GM19023 (cell line): ENCODE measurements around the gene SPIN2B.
"Not testable (repeated sequence)": the region's sequence is repeated elsewhere in the genome, so short reads cannot be mapped to it uniquely, and the experiment has no call there.

Experiments used
- ATAC-seq: cut with Tn5 transposase; IDR thresholded peaks from one replicate; pipeline ENCODE4 v1.9.1; 2021; ENCODE audit warnings: mild to moderate bottlenecking, moderate library complexity; ENCODE audit not compliant: unreplicated experiment

SPIN2B gene

DNA sequence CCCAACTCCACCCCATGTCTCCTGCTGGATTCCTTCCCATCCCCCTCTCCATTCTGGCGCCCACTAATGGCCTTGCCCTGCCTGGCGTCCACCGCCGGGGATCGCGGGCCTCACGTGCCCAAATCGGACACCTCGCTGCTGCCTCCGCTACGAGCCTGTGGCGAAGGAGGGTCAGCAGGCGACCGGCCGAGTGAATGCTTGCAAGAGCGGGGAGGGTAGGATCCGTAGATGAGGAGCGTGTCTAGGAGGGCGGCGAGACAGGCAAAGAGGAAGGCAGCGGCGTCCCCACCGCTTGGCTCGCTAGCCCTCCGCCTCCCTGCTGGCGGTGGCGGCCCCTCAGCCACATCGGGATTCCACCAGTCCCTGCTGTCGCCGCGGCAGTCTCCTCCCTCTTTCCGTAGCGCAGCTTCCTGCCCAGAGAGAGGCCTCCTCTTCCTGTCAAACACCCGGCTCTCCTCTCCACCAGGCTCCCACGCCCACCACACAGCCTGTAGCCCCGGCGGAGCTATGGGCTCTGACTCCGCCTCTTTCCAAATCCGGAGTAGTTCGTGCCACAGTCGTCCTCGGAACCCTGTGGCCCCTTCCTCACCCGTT lies at the start of gene SPIN2B:
Gene SPIN2B (minus strand): TSS at position 387 of the 594 bp plus-strand sequence.
- peak; percentile 99 for ATAC-seq

- no peak for ATAC-seq
These were observed 35.2 kb upstream of the SPIN2B start for GRCh38 chrX:57156397-57157049.

- no peak for ATAC-seq
These were observed 33.8 kb upstream of the SPIN2B start for GRCh38 chrX:57155171-57155570.

DNA sequence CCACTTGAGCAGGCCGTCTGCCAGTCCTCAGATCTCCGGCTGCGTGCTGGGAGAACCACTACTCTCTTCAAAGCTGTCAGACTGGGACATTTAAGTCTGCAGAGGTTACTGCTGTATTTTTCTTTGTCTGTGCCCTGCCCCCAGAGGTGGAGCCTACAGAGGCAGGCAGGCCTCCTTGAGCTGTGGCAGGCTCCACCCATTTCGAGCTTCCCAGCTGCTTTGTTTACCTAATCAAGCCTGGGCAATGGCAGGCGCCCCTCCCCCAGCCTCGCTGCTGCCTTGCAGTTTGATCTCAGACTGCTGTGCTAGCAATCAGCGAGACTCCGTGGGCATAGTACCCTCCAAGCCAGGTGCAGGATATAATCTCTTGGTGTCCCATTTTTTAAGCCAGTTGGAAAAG lies 30.9 kb upstream of the SPIN2B start:
- ATAC-seq: not testable (repeated sequence)

- ATAC-seq: no peak
These were observed 17.3 kb upstream of the SPIN2B start for GRCh38 chrX:57138674-57139073.

DNA sequence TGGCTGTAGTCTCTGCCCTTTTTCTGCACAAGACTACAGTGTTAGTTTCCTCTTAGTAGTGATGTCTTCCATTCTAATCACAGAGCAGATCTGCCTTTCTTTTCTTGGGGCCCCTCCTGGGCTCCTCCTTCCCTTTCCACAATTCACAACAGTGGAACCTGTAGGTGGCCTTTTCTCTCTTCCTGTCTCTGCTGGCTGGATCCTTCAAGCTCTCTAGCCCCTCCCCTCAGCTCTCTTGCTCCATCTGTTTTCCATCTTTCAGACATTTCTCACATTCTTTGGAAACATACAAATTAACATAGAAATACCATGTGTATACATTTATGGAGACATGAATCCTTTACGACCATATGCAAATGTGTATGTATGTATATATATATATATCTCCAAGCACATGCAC lies 16.2 kb upstream of the SPIN2B start:
- no peak for ATAC-seq

DNA sequence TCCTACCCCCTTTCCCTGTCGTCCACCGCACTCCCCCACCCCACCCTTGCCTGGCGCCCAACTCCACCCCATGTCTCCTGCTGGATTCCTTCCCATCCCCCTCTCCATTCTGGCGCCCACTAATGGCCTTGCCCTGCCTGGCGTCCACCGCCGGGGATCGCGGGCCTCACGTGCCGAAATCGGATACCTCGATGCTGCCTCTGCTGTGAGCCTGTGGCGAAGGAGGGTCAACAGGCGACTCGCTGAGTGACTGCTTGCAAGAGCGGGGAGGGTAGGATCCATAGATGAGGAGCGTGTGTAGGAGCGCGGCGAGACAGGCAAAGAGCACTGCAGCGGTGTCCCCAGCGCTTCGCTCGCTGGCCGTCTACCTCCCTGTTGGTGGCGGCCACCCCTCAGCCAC lies 15.7 kb upstream of the SPIN2B start, which contains the start of gene SPIN2A:
Gene SPIN2A (minus strand): TSS at position 325 of the 400 bp plus-strand sequence. CDS start 800 bp downstream, outside the sequence.
- not testable (repeated sequence) for ATAC-seq

GRCh38 chrX:57136589-57136988 lies 15.2 kb upstream of the SPIN2B start:
- ATAC-seq: not testable (repeated sequence)

- no peak for ATAC-seq
These were observed 13.9 kb upstream of the SPIN2B start for GRCh38 chrX:57135287-57135686.

GRCh38 chrX:57134702-57135101 lies 13.4 kb upstream of the SPIN2B start:
- no peak for ATAC-seq

GRCh38 chrX:57133706-57134105 lies 12.4 kb upstream of the SPIN2B start:
- ATAC-seq: no peak

- not testable (repeated sequence) for ATAC-seq
These were observed 11.9 kb upstream of the SPIN2B start for GRCh38 chrX:57133284-57133683.

GRCh38 chrX:57132046-57132445 lies 10.7 kb upstream of the SPIN2B start:
- ATAC-seq: no peak

- ATAC-seq: no peak
These were observed 468 bp upstream of the SPIN2B start for GRCh38 chrX:57121816-57122215.

DNA sequence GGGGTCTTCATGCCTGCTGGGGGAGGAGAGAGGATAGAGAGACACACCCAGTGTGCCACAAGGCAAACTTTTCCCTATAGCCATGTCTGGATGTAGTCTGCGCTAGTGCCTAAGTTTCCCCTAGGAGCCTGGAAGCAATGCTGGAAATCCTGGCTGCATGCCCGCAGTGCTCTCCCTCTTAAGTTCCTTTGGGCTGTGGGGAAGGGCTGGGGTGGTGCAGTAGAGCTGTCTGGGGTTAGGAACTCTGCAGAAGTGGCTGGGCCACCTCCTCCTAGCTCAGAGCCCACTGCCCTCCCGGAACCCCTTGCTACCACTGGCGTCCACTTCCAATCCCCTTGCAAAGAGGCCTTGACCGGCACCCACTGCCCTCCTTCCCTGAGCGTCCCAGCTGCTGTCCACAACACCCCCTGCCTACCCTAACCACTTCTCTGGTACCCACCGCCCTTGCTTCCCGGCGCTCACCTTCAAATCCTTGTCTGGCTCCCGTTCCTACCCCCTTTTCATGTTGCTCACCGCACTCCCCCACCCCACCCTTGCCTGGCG lies 658 bp downstream of the SPIN2B start:
- not testable (repeated sequence) for ATAC-seq

- ATAC-seq: no peak
These were observed 1.9 kb downstream of the SPIN2B start for GRCh38 chrX:57119416-57119815.

GRCh38 chrX:57117566-57117965 lies 3.8 kb downstream of the SPIN2B start:
- not testable (repeated sequence) for ATAC-seq

DNA sequence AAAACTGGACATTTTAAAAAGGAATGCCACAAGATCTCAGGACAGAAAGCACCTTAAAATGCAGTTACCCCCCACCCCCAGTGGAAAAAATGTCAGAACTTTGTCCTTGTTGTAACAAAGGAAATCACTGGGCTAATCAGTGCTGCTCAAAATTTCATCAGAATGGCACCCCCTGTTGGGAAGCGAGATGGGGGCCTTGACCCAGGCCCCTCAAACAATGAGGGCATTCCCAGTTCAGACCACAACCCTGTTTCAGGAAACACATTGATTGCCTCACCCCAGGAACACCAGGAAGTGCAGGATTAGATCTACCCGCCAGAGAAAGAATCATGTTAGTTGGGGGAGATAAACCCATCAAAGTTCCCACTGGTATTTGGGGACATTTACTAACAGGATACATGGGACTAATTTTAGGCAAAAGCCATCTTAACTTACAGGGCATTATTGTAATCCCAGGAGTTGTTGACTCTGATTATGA lies 16.4 kb downstream of the SPIN2B start:
- no peak for ATAC-seq

DNA sequence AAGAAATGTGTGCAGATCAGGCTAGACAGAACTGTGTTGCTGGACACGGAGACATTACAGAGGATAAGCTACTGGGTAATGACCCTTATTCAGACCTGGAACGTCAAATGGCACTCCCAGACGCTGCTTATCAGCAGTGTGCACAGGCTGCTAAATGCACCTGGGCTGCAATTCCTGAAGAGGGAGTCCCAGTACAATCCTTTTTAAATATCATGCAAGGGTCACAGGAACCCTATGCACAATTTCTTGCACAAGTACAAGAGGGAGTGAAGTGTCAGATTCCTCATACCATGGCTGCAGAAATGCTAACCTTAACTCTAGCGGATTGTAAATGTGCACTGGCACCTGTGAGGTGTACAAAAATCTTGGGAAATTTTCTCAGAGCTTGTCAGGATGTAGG lies 16.9 kb downstream of the SPIN2B start:
- no peak for ATAC-seq

GRCh38 chrX:57103489-57103888 lies 17.9 kb downstream of the SPIN2B start:
- ATAC-seq: no peak

- ATAC-seq: not testable (repeated sequence)
These were observed 18.4 kb downstream of the SPIN2B start for GRCh38 chrX:57102918-57103317.

DNA sequence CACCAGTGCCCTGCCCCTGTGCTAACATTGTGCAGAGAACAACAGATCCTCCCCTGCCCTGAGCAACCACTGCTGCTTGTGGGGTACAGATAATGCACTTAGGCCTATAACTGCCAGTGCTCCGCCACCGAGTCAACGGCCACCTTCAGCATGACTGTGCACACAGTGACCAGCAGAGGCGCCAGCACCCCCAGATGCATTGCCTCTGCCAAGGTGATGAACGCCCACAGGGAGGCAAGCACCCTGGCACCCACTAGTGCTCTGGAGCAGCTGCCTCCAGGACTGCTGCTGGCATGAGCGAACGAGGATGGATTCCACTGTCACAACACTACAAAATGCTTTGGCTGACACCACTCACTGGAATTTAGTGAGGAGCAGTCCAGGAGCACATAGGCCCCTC lies 38.2 kb downstream of the SPIN2B start:
- ATAC-seq: no peak
